H1 (cell line): ENCODE measurements around the gene ANKRD30A. TPM values are rescaled to one million over a fixed set of nuclear protein-coding genes. Genes with fewer than 3 reads are reported as not detected.

Source experiments
- CTCF ChIA-PET: fragments of 300-600 bp; sonication (Branson Sonifier 250); formaldehyde crosslinking; loops from one replicate; lab custom pipeline; 2021; ENCODE audit not compliant: partially characterized antibody; lab: Charles Lee
- POLR2A ChIA-PET: fragments of 300-600 bp; sonication (Branson Sonifier 250); formaldehyde crosslinking; loops from one replicate; lab custom pipeline; 2021; ENCODE audit warnings: inconsistent platforms; ENCODE audit not compliant: partially characterized antibody; lab: Charles Lee
- DNase-seq, 2 experiments: peaks; one replicate each; pipeline versions ENCODE4 v3.0.0 to v3.0.0-alpha.2; 2010 to 2022; ENCODE audit warnings: low spot score in 2 of 2, low read depth in 1 of 2, mixed read lengths in 1 of 2
- FAIRE-seq: peaks from 2 replicates; lab custom pipeline; 2011; peaks lifted over from hg19 to GRCh38; lab: Jason Lieb, UNC
- H2AFZ ChIP-seq: 2 replicates; pipeline ENCODE4 v1.8.1; 2012; ENCODE audit warnings: low read length, inconsistent platforms
- H2AK5ac ChIP-seq: 2 replicates; pipeline ENCODE4 v1.6.1; 2013; ENCODE audit warnings: low read depth, low read length
- H2BK120ac ChIP-seq: replicated peaks from 2 replicates; pipeline ENCODE3; 2013; ENCODE audit warnings: low read depth, low read length, inconsistent platforms
- H2BK12ac ChIP-seq: 2 replicates; pipeline ENCODE4 v1.6.1; 2013; ENCODE audit warnings: low read depth, low read length
- H2BK15ac ChIP-seq: 2 replicates; pipeline ENCODE4 v1.6.1; 2013; ENCODE audit warnings: low read length
- H2BK20ac ChIP-seq: 2 replicates; pipeline ENCODE4 v1.6.1; 2013; ENCODE audit warnings: low read length
- H2BK5ac ChIP-seq: 2 replicates; pipeline ENCODE4 v1.6.1; 2013; ENCODE audit warnings: low read depth, low read length
- H3K14ac ChIP-seq: 2 replicates; pipeline ENCODE4 v1.6.1; 2013; ENCODE audit warnings: inconsistent platforms; ENCODE audit not compliant: insufficient read length
- H3K18ac ChIP-seq: 2 replicates; pipeline ENCODE4 v1.6.1; 2013; ENCODE audit warnings: low read length; ENCODE audit errors: extremely low read depth
- H3K23ac ChIP-seq: 2 replicates; pipeline ENCODE4 v1.6.1; 2013; ENCODE audit warnings: inconsistent platforms; ENCODE audit not compliant: insufficient read length
- H3K23me2 ChIP-seq: 2 replicates; pipeline ENCODE4 v1.6.1; 2013; ENCODE audit warnings: low read depth, low read length
- H3K27ac ChIP-seq: 2 replicates; pipeline ENCODE4 v1.6.1; 2011; ENCODE audit warnings: low read depth, low read length, inconsistent platforms
- H3K27me3 ChIP-seq, 4 experiments: replicated peaks in 1 of 4; 1 replicate in 1 of 4; 2 replicates in 3 of 4; pipeline versions ENCODE4 v1.6.1 to v1.8.1; 2011 to 2013; ENCODE audit warnings: low read length in 3 of 4, mild to moderate bottlenecking in 3 of 4, inconsistent platforms in 2 of 4, mixed read lengths in 2 of 4, moderate library complexity in 1 of 4; ENCODE audit not compliant: control insufficient read depth in 3 of 4, insufficient read depth in 3 of 4; ENCODE audit errors: extremely low read depth in 1 of 4
- H3K36me3 ChIP-seq, 4 experiments: 2 replicates each; pipeline versions ENCODE4 v1.6.1 to v1.8.1; 2011 to 2013; ENCODE audit warnings: mild to moderate bottlenecking in 4 of 4, low read length in 3 of 4, moderate library complexity in 2 of 4, control low read depth in 1 of 4, inconsistent platforms in 1 of 4; ENCODE audit not compliant: insufficient read depth in 4 of 4, control insufficient read depth in 2 of 4
- H3K4ac ChIP-seq: replicated peaks from 2 replicates; pipeline ENCODE3; 2013; ENCODE audit warnings: low read length, low read depth, mixed read lengths, inconsistent platforms; ENCODE audit not compliant: insufficient read length
- H3K4me1 ChIP-seq, 4 experiments: replicated peaks in 1 of 4; 1 replicate in 1 of 4; 2 replicates in 3 of 4; pipeline versions ENCODE4 v1.6.1 to v1.8.1; 2011 to 2013; ENCODE audit warnings: low read length in 3 of 4, inconsistent platforms in 2 of 4, mixed read lengths in 1 of 4; ENCODE audit not compliant: insufficient read depth in 4 of 4, control insufficient read depth in 3 of 4
- H3K4me2 ChIP-seq, 2 experiments: 2 replicates each; pipeline versions ENCODE4 v1.6.1 to v1.8.1; 2011 to 2013; ENCODE audit warnings: low read depth in 2 of 2, low read length in 2 of 2, control low read depth in 1 of 2, inconsistent platforms in 1 of 2, mild to moderate bottlenecking in 1 of 2; ENCODE audit not compliant: insufficient read depth in 1 of 2
- H3K4me3 ChIP-seq, 4 experiments: fragments of 200-600, 300-600 bp in 1 of 4; sonication (generic), shearing (Covaris generic), sonication (Bioruptor Twin) in 1 of 4; 2 replicates each; pipeline versions ENCODE4 v1.5.1 to v1.8.1; 2011 to 2016; ENCODE audit warnings: low read length in 4 of 4, low read depth in 3 of 4, control low read depth in 2 of 4, inconsistent platforms in 2 of 4, mild to moderate bottlenecking in 2 of 4, mixed read lengths in 1 of 4, moderate library complexity in 1 of 4; ENCODE audit not compliant: insufficient read depth in 2 of 4; ENCODE audit errors: extremely low read depth in 1 of 4
- H3K56ac ChIP-seq: replicated peaks from 2 replicates; pipeline ENCODE3; 2013; ENCODE audit warnings: low read depth, mild to moderate bottlenecking, mixed read lengths, low read length, inconsistent platforms; ENCODE audit not compliant: insufficient read length
- H3K79me1 ChIP-seq: 2 replicates; pipeline ENCODE4 v1.6.1; 2013; ENCODE audit warnings: low read depth, low read length, control low read depth
- H3K79me2 ChIP-seq, 2 experiments: 2 replicates each; pipeline versions ENCODE4 v1.6.1 to v1.8.1; 2012 to 2013; ENCODE audit warnings: low read length in 2 of 2, mild to moderate bottlenecking in 2 of 2, inconsistent platforms in 1 of 2; ENCODE audit not compliant: insufficient read depth in 2 of 2, control insufficient read depth in 1 of 2
- H3K9ac ChIP-seq, 4 experiments: replicated peaks in 1 of 4; 1 replicate in 1 of 4; 2 replicates in 3 of 4; pipeline versions ENCODE4 v1.6.1 to v1.8.1; 2011 to 2013; ENCODE audit warnings: low read depth in 3 of 4, low read length in 3 of 4, control low read depth in 2 of 4, mild to moderate bottlenecking in 2 of 4, moderate library complexity in 2 of 4, inconsistent platforms in 1 of 4; ENCODE audit errors: extremely low read depth in 1 of 4
- H3K9me3 ChIP-seq, 2 experiments: 2 replicates each; pipeline versions ENCODE4 v1.6.1 to v1.8.1; 2012 to 2013; ENCODE audit warnings: mild to moderate bottlenecking in 2 of 2, moderate library complexity in 2 of 2, control low read depth in 1 of 2, inconsistent platforms in 1 of 2, low read depth in 1 of 2, low read length in 1 of 2, mixed read lengths in 1 of 2; ENCODE audit not compliant: insufficient read depth in 2 of 2
- H4K20me1 ChIP-seq, 2 experiments: replicated peaks in 1 of 2; 2 replicates each; pipeline versions ENCODE3 to v1.8.1; 2011 to 2013; ENCODE audit warnings: inconsistent platforms in 2 of 2, low read length in 2 of 2, mild to moderate bottlenecking in 1 of 2; ENCODE audit not compliant: insufficient read depth in 2 of 2, control insufficient read depth in 1 of 2
- H4K5ac ChIP-seq: 2 replicates; pipeline ENCODE4 v1.6.1; 2013; ENCODE audit warnings: low read length, low read depth, mixed read lengths, inconsistent platforms; ENCODE audit not compliant: insufficient read length
- H4K8ac ChIP-seq: 2 replicates; pipeline ENCODE4 v1.8.0; 2013; ENCODE audit warnings: mild to moderate bottlenecking, moderate library complexity, low read length, inconsistent platforms; ENCODE audit not compliant: insufficient read depth; ENCODE audit errors: extremely low read depth
- H4K91ac ChIP-seq: replicated peaks from 2 replicates; pipeline ENCODE3; 2013; ENCODE audit warnings: low read length, mixed read lengths, inconsistent platforms; ENCODE audit not compliant: insufficient read length
- ATF3 ChIP-seq: IDR thresholded peaks from 2 replicates; pipeline ENCODE4 v1.6.1; 2011; ENCODE audit warnings: low read depth, mild to moderate bottlenecking, low read length; ENCODE audit not compliant: insufficient read depth
- BRCA1 ChIP-seq: IDR thresholded peaks from 2 replicates; pipeline ENCODE4 v1.6.1; 2012; ENCODE audit warnings: low read depth, low read length, improper control_type of control experiment
- CBX8 ChIP-seq: fragments of 300-800, 300-1000 bp; sonication (generic); IDR thresholded peaks from 2 replicates; pipeline ENCODE4 v1.7.1; 2016; ENCODE audit warnings: low read depth, low read length, borderline replicate concordance
- CHD2 ChIP-seq: IDR thresholded peaks from 2 replicates; pipeline ENCODE4 v1.6.1; 2012; ENCODE audit warnings: low read length, improper control_type of control experiment
- CREB1 ChIP-seq: IDR thresholded peaks from 2 replicates; pipeline ENCODE4 v1.6.1; 2012; ENCODE audit warnings: inconsistent platforms
- JUN ChIP-seq: IDR thresholded peaks from 2 replicates; pipeline ENCODE4 v1.6.1; 2011; ENCODE audit warnings: low read depth, mild to moderate bottlenecking, improper control_type of control experiment, low read length
- NANOG ChIP-seq: IDR thresholded peaks from 2 replicates; pipeline ENCODE4 v1.6.1; 2011; ENCODE audit warnings: low read length, low read depth, mild to moderate bottlenecking, inconsistent platforms; ENCODE audit not compliant: insufficient read depth, poor library complexity, severe bottlenecking
- PHF8 ChIP-seq: fragments of 200-600 bp; sonication (generic); conservative IDR thresholded peaks from 2 replicates; pipeline ENCODE4 v1.7.1; 2012; ENCODE audit warnings: low read depth, mild to moderate bottlenecking, inconsistent platforms, low read length, moderate library complexity
- POLR2AphosphoS5 ChIP-seq: IDR thresholded peaks from 2 replicates; pipeline ENCODE4 v1.6.1; 2011; ENCODE audit warnings: low read depth, low read length
- SUZ12 ChIP-seq: fragments of 200-600 bp; sonication (generic); IDR thresholded peaks from 2 replicates; pipeline ENCODE4 v1.6.1; 2012; ENCODE audit warnings: mild to moderate bottlenecking, inconsistent platforms, low read length, moderate library complexity, mixed read lengths
- TAF7 ChIP-seq: optimal IDR thresholded peaks from 2 replicates; pipeline ENCODE3; 2011; ENCODE audit warnings: low read depth, mild to moderate bottlenecking, inconsistent platforms, low read length, moderate library complexity, borderline replicate concordance
- WGBS, 2 experiments: shearing (Covaris generic) in 1 of 2; methylation state at CpG; one replicate each; pipeline versions ENCODE4 v1.1.6 to v1.1.7; 2013 to 2015; ENCODE audit warnings: low lambda C conversion rate in 2 of 2, mixed read lengths in 2 of 2, inconsistent platforms in 1 of 2, low coverage in 1 of 2, missing lambda C conversion rate in 1 of 2; ENCODE audit not compliant: insufficient replicate concordance in 2 of 2, insufficient coverage in 1 of 2, insufficient read length in 1 of 2; ENCODE audit errors: extremely low coverage in 1 of 2, missing lambda C conversion rate in 1 of 2; 5-methylcytosine and 5-hydroxymethylcytosine counted together
- polyA plus RNA-seq, 7 experiments: library from polyadenylated mRNA; depleted of rRNA in 3 of 7; stranded (reverse) in 5 of 7; unstranded in 2 of 7; fragments of >200 nt in 5 of 7; fragments of 200-250 nt in 2 of 7; gene quantifications; 1 replicate in 5 of 7; 2 replicates in 1 of 7; 4 replicates in 1 of 7; pipeline versions ENCODE4 v1.2.1 to v1.2.3, GENCODE V29; 2011 to 2013; ENCODE audit warnings: missing spikeins in 2 of 7, mixed read lengths in 2 of 7
- total RNA-seq: library from RNA; stranded (reverse); fragmentation: NEBNext Ultra II Directional; extraction: Animal tissue kit (Norgen Biotek cat#: 25700); gene quantifications from 2 replicates; pipeline ENCODE4 v1.2.1, GENCODE V29; 2021

ANKRD30A gene
- total and polyA plus RNA-seq, 2 of the 8 experiments (the other 6 are each of a cell fraction or from before 2014, with no cell fraction given), result not detected

- DNase-seq (no peak), FAIRE-seq (no peak)
- Histone ChIP-seq H3K27ac (no peak overlapping the region), H4K20me1 (no peaks in the 10 kb centered on the region), H3K56ac (no peak overlapping the region), H2BK120ac (no peak overlapping the region), H2BK12ac (no peak overlapping the region), H3K36me3 (no peaks in the 10 kb centered on the region), H3K9ac (no peak overlapping the region), H4K8ac (no peak overlapping the region), H3K4me3 (no peak overlapping the region), H2BK15ac (no peak overlapping the region), H3K23ac (no peak overlapping the region), H3K14ac (no peak overlapping the region), H2BK5ac (no peak overlapping the region), H3K4me1 (no peaks in the 10 kb centered on the region), H4K5ac (no peak overlapping the region), H3K9me3 (peaks cover 42 to 84% of the 10 kb centered on the region in 2 experiments), H3K4me2 (no peak overlapping the region), H3K23me2 (no peaks in the 10 kb centered on the region), H3K27me3 (no peaks in the 10 kb centered on the region), H3K79me1 (no peaks in the 10 kb centered on the region), H2BK20ac (no peak overlapping the region), H3K79me2 (no peaks in the 10 kb centered on the region), H2AK5ac (no peak overlapping the region), H4K91ac (no peak overlapping the region), H3K18ac (no peak overlapping the region), H2AFZ (no peak overlapping the region), H3K4ac (no peak overlapping the region)
- ChIA-PET POLR2A (no interaction called here), CTCF (no interaction called here)
- WGBS, 2 experiments, result 86% methylated on average over 16 of the region's 18 CpGs; no CpG with 5 or more reads in 1 of the 2 experiments
- TF ChIP-seq CREB1 (no peak), POLR2AphosphoS5 (no peak), PHF8 (no peak), JUN (no peak), SUZ12 (no peak), TAF7 (no peak), ATF3 (no peak), NANOG (no peak), BRCA1 (no peak), CHD2 (no peak), CBX8 (no peak)
These were observed 159.7 kb downstream of the ANKRD30A start for GRCh38 chr10:37285063-37285462.
